Dendritic cell treated with granulocyte-macrophage colony-stimulating factor and Interleukin-4, amounts not matched to agents 40 ng/mL and 50 ng/mL, for 4 days (primary cell): ENCODE data around the gene MTMR12.
"Not testable (repeated sequence)": the region's sequence is repeated elsewhere in the genome, so short reads cannot be mapped to it uniquely, and the experiment has no call there.

Source experiments
- H3K27ac Mint-ChIP-seq: one replicate; pipeline ENCODE4 v1.8.0; 2022; ENCODE audit warnings: mild to moderate bottlenecking, mixed read lengths
- H3K27me3 Mint-ChIP-seq: one replicate; pipeline ENCODE4 v1.8.0; 2022; ENCODE audit warnings: mild to moderate bottlenecking, mixed read lengths
- H3K36me3 Mint-ChIP-seq: one replicate; pipeline ENCODE4 v1.8.0; 2022; ENCODE audit warnings: low read depth, mixed read lengths
- H3K4me1 Mint-ChIP-seq: one replicate; pipeline ENCODE4 v1.8.0; 2022; ENCODE audit warnings: low read depth, mixed read lengths
- H3K4me3 Mint-ChIP-seq: one replicate; pipeline ENCODE4 v1.8.0; 2022; ENCODE audit warnings: mild to moderate bottlenecking, moderate library complexity, mixed read lengths
- H3K9me3 Mint-ChIP-seq: one replicate; pipeline ENCODE4 v1.8.0; 2022; ENCODE audit warnings: mixed read lengths
- intact Hi-C: fragments of 100-400 bp; cut with micrococcal nuclease; formaldehyde crosslinking; loops from one replicate; pipeline ENCODE4 v1.15.0; 2022

Gene MTMR12

GRCh38 chr5:32282633-32283032, 30.1 kb downstream of the MTMR12 start:
- Mint-ChIP-seq H3K4me3 (no peak overlapping the region), H3K9me3 (no peaks in the 10 kb centered on the region), H3K27ac (no peak overlapping the region), H3K27me3 (no peaks in the 10 kb centered on the region), H3K4me1 (no peaks in the 10 kb centered on the region), H3K36me3 (peaks cover 19% of the 10 kb centered on the region)
- intact Hi-C loops = no loop called here

DNA sequence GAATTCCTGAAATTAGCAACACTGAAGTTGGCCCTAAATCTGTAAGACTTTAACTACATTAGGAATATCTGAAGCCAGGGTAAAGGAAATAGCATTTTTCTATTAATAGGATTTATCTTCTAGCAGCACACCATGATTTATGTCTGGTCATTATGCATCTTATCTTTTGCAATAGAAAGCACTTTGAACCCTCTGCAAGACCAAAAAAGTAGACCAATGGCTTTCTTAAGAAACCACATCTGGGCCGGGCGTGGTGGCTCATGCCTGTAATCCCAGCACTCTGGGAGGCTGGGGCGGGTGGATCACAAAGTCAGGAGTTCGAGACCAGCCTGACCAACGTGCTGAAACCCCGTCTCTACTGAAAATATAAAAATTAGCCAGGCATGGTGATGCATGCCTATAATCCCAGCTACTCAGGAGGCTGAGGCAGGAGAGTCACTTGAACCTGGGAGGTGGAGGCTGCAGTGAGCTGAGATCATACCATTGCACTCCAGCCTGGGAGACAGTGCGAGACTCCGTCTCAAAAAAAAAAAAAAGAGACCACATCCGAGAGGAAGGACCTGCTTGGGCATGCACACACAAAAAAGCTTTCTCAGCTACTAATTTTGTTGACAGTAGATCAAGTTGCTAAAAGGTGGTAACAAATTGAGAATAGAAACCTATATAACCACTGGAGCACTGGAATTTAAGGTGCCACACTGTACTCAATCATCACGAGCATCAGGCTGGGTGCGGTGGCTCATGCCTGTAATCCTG, 31.2 kb downstream of the MTMR12 start:
- H3K4me3 Mint-ChIP-seq, H3K27me3 Mint-ChIP-seq, H3K9me3 Mint-ChIP-seq, intact Hi-C loops, H3K27ac Mint-ChIP-seq, H3K4me1 Mint-ChIP-seq: not testable (repeated sequence)
- peaks cover 19% of the 10 kb centered on the region for H3K36me3 Mint-ChIP-seq

DNA sequence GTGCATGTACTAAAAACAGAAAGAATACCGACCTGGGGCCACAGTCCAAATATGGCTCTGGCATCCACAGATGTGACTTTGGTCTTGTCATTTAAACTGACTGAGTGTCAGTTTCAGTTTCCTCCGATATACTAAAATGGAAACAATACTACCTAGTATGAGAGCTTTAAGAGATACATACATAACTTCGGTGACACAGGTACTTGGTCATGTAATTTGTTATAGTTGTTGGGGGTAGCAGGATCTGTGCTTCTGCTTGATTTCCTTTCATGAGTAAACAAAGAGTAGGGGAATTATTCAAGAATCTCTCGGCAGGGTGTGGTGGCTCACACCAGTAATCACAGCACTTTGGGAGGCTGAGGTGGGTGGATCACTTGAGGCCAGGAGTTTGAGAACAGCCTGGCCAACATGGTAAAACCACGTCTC, 32.1 kb downstream of the MTMR12 start:
- intact Hi-C loops = no loop called here
- Mint-ChIP-seq H3K36me3 (peaks cover 26% of the 10 kb centered on the region), H3K4me1 (no peaks in the 10 kb centered on the region), H3K27ac (no peak overlapping the region), H3K4me3 (no peak overlapping the region), H3K27me3 (no peaks in the 10 kb centered on the region), H3K9me3 (no peaks in the 10 kb centered on the region)

DNA sequence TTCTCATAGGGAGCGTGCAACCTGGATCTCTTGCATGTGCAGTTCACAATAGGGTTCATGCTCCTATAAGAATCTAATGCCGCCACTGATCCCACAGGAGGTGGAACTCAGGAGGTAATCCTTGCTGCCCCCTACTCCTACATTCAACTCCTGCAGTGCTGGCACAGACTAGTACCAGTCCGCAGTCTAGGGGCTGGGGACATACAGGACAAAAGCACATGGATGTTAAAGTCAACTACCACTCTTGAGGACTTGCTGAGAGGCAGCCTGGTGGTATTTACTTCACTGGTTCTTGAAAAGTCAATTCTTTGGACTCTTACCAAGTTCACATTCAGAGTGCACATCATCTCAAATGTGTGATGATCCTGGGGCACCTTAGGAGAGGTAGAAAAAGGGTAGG, 33.0 kb downstream of the MTMR12 start:
- Mint-ChIP-seq H3K27me3 (no peaks in the 10 kb centered on the region), H3K36me3 (peaks cover 35% of the 10 kb centered on the region), H3K4me1 (no peaks in the 10 kb centered on the region), H3K9me3 (no peaks in the 10 kb centered on the region), H3K27ac (no peak overlapping the region), H3K4me3 (no peak overlapping the region)
- intact Hi-C loops = loop anchor here (5.0 kb wide), 1 partner anchor 48 kb away; no protein-coding TSS in a partner anchor

- Mint-ChIP-seq H3K4me3 (no peak overlapping the region), H3K4me1 (no peaks in the 10 kb centered on the region), H3K9me3 (no peaks in the 10 kb centered on the region), H3K36me3 (peaks cover 40% of the 10 kb centered on the region), H3K27me3 (no peaks in the 10 kb centered on the region), H3K27ac (no peak overlapping the region)
- intact Hi-C loops = loop anchor here (5.0 kb wide), 1 partner anchor 48 kb away; no protein-coding TSS in a partner anchor
Measured at GRCh38 chr5:32279223-32279622, 33.5 kb downstream of the MTMR12 start.

DNA sequence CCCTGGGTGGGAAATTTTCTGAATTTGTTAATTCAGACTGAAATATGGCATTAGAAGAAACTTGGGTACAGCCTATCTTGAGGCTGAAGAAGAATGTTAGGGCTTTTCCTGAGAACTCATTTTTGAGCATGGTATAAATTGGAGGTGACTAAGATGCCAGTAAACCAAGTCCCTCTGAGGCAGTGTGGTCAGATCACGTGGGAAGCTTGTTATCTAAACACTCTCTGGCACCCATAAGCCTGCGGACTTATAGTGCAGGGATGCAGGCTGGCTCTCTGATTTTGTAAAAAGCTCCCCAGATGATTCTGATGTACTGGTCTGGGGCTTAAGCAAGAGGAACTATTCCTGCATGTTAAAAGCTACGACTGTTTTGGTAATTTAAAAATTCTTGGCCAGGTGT, 34.3 kb downstream of the MTMR12 start:
- Mint-ChIP-seq H3K9me3 (no peaks in the 10 kb centered on the region), H3K4me1 (no peaks in the 10 kb centered on the region), H3K27ac (no peak overlapping the region), H3K4me3 (no peak overlapping the region), H3K27me3 (no peaks in the 10 kb centered on the region), H3K36me3 (peaks cover 48% of the 10 kb centered on the region)
- intact Hi-C loops = loop anchor here (5.0 kb wide), 1 partner anchor 49 kb away; no protein-coding TSS in a partner anchor

GRCh38 chr5:32277798-32278197, 34.9 kb downstream of the MTMR12 start:
- H3K27ac Mint-ChIP-seq = no peak overlapping the region
- H3K27me3 Mint-ChIP-seq = no peaks in the 10 kb centered on the region
- no peaks in the 10 kb centered on the region for H3K4me1 Mint-ChIP-seq
- no peaks in the 10 kb centered on the region for H3K9me3 Mint-ChIP-seq
- intact Hi-C loops = loop anchor here (5.0 kb wide), 1 partner anchor 50 kb away; no protein-coding TSS in a partner anchor
- no peak overlapping the region for H3K4me3 Mint-ChIP-seq
- peaks cover 55% of the 10 kb centered on the region for H3K36me3 Mint-ChIP-seq

DNA sequence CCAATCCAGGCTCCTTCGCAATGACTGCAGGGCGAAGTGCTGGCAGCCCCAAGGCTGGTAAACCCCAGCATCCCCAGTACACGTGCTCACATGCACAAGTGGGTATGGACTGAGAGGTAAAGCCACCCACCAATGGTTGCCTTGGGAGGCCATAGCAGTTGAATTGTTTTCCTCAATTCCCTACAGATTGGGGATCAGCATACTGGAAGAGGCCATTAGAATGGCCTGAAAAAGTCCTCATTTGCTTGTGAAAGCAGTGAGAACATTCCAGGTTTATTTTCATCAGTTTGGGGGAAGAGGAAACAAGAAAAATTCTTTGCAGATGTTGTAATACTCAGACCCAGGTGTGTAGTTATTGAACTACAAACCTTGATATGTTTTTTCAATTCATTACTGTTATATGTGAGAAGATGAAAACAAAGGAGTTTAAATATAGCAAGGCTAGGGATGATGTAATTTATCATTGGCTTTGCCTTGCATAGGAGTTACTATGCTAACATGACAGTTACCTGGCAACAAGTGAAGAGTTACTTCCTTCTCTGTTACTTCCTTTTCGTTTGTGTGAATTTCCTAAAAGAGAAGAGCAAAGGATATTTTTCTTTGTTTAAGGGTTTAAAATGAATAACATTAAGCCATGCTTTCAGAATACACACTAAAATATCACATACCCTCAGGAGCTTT, 36.4 kb downstream of the MTMR12 start:
- Mint-ChIP-seq H3K27me3 (no peaks in the 10 kb centered on the region), H3K4me1 (no peaks in the 10 kb centered on the region), H3K36me3 (peaks cover 58% of the 10 kb centered on the region), H3K9me3 (no peaks in the 10 kb centered on the region), H3K27ac (no peak overlapping the region), H3K4me3 (no peak overlapping the region)
- intact Hi-C loops = loop anchor here (5.0 kb wide), 1 partner anchor 51 kb away; no protein-coding TSS in a partner anchor

DNA sequence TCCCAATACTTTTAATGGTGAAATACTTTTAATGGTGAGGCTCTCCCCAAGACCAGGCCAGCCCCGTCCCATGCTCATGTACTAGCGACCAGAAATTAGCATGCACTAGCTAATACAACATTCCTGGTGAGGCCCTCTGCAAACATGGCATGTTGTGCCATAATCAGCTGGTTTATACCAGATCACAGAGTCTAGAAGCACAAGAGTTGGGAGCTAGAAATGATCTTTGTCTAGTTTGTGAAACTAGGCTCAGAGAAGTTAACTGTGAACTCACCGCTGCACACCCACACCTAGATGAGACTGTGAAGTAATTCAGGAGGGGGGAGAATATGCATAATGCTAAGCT, 37.4 kb downstream of the MTMR12 start:
- peaks cover 7% of the 10 kb centered on the region for H3K4me1 Mint-ChIP-seq
- H3K9me3 Mint-ChIP-seq = no peaks in the 10 kb centered on the region
- no peaks in the 10 kb centered on the region for H3K27me3 Mint-ChIP-seq
- no peak overlapping the region for H3K27ac Mint-ChIP-seq
- H3K4me3 Mint-ChIP-seq = no peak overlapping the region
- H3K36me3 Mint-ChIP-seq = peaks cover 60% of the 10 kb centered on the region
- intact Hi-C loops = loop anchor here (5.0 kb wide), 1 partner anchor 52 kb away; no protein-coding TSS in a partner anchor

DNA sequence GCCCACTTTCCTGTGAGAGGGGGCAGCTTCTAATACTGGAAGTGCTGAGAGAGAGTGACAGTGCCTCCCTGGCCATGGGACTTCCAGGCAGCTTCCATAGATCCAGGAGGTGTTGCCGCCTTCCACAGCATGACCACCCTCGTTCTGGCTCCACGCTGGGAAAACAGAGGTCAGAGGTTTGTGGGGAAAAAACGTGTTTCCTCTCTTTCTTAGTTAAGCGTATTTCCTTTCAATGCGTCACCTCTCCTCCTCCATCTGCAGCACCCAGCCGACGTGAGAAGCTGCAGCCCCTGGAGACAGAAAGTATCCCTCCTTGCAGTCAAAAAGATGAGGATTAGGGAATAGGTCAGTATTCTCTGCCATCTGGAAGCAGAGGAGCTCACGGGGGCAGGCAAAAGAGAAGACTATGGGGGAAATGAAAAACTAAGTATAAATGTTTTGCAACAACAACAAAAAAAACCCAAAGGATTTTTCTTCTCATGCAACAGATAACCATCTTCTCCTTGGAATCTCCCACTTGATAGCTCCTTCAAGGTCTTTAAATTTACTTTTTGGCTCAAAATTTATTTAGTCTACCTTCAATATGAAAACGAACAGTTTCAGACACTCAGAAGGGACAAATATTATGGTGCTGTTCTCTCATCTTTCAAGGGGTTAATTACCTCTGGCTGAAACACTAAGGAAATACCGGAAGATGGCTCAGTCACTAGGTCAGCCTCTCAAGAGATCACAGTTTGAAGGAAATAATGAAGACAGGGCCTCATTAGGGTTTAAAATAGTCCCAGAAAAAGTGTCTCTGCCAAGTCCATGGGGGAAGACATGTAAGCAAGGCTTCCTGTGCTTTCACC, 38.0 kb downstream of the MTMR12 start:
- Mint-ChIP-seq H3K4me1 (peaks cover 7% of the 10 kb centered on the region), H3K36me3 (peaks cover 66% of the 10 kb centered on the region), H3K4me3 (no peak overlapping the region), H3K27me3 (no peaks in the 10 kb centered on the region), H3K9me3 (no peaks in the 10 kb centered on the region), H3K27ac (no peak overlapping the region)
- intact Hi-C loops = loop anchor here (5.0 kb wide), 1 partner anchor 53 kb away; no protein-coding TSS in a partner anchor

GRCh38 chr5:32273821-32274220, 38.9 kb downstream of the MTMR12 start:
- H3K27ac Mint-ChIP-seq = no peak overlapping the region
- peaks cover 7% of the 10 kb centered on the region for H3K4me1 Mint-ChIP-seq
- no peak overlapping the region for H3K4me3 Mint-ChIP-seq
- H3K9me3 Mint-ChIP-seq = no peaks in the 10 kb centered on the region
- H3K36me3 Mint-ChIP-seq = peaks cover 72% of the 10 kb centered on the region
- H3K27me3 Mint-ChIP-seq = no peaks in the 10 kb centered on the region
- intact Hi-C loops = no loop called here

- intact Hi-C loops = no loop called here
- no peak overlapping the region for H3K27ac Mint-ChIP-seq
- H3K4me1 Mint-ChIP-seq = peaks cover 7% of the 10 kb centered on the region
- no peak overlapping the region for H3K4me3 Mint-ChIP-seq
- no peaks in the 10 kb centered on the region for H3K9me3 Mint-ChIP-seq
- peaks cover 83% of the 10 kb centered on the region for H3K36me3 Mint-ChIP-seq
- no peaks in the 10 kb centered on the region for H3K27me3 Mint-ChIP-seq
Measured at GRCh38 chr5:32272746-32273145, 40.0 kb downstream of the MTMR12 start.

GRCh38 chr5:32270946-32271345, 41.8 kb downstream of the MTMR12 start:
- intact Hi-C loops = no loop called here
- Mint-ChIP-seq H3K4me1 (peaks cover 7% of the 10 kb centered on the region), H3K9me3 (no peaks in the 10 kb centered on the region), H3K4me3 (no peak overlapping the region), H3K27ac (peak overlapping the region; percentile 8), H3K27me3 (no peaks in the 10 kb centered on the region), H3K36me3 (peaks cover 97% of the 10 kb centered on the region)

DNA sequence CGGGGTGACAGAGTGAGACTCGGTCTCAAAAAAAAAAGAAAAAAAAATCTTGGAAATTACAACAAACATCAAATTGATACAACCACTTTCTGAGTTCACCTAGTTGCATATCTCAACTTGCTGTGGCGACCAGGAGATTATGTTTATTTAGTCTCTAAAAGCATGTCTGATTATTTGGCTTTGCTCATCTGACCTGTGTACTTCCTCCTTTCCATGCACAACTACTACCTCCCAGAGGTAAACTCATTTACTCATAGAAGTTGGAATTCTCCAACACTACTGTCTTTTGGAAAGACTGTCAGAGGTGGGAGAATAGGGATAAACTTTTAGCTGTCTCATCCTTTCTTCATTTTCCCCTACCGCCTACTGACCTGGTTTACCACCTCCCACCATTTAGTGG, 42.6 kb downstream of the MTMR12 start:
- Mint-ChIP-seq H3K36me3 (peaks cover 97% of the 10 kb centered on the region), H3K9me3 (no peaks in the 10 kb centered on the region), H3K27ac (no peak overlapping the region), H3K4me3 (no peak overlapping the region), H3K27me3 (no peaks in the 10 kb centered on the region), H3K4me1 (peaks cover 7% of the 10 kb centered on the region)
- intact Hi-C loops = no loop called here
